ENCODE results near the gene PHYH.
A peak's percentile ranks its signal among the peaks of the same experiment; 100 is the strongest.
"Not testable (repeated sequence)": the region's sequence is repeated elsewhere in the genome, so short reads cannot be mapped to it uniquely, and the experiment has no call there.

PHYH gene

DNA sequence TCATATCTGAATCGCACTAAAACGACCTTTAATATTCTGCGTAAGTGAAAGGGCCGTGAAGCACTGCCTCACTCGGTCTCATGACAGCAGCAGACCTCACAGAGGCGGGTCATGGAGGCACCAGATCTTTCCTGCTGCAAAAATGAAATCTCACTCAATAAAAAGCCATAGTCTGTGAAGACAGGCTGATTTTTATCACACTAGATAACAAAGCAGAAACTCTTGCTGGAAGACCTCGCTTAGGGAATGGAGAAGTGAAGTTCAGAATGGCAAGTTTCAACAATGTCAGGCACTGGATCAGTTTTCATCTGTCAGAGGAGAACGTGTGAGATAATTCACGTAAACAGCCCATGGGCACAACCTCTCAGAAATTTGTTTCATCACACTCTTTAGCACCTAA lies 40.2 kb upstream of the PHYH start:
- TF ChIP-seq, protein P1, sequence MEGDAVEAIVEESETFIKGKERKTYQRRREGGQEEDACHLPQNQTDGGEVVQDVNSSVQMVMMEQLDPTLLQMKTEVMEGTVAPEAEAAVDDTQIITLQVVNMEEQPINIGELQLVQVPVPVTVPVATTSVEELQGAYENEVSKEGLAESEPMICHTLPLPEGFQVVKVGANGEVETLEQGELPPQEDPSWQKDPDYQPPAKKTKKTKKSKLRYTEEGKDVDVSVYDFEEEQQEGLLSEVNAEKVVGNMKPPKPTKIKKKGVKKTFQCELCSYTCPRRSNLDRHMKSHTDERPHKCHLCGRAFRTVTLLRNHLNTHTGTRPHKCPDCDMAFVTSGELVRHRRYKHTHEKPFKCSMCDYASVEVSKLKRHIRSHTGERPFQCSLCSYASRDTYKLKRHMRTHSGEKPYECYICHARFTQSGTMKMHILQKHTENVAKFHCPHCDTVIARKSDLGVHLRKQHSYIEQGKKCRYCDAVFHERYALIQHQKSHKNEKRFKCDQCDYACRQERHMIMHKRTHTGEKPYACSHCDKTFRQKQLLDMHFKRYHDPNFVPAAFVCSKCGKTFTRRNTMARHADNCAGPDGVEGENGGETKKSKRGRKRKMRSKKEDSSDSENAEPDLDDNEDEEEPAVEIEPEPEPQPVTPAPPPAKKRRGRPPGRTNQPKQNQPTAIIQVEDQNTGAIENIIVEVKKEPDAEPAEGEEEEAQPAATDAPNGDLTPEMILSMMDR (IDR thresholded peaks at IDR 0.05; ENCODE audit: low read depth, low read length): no peak
- DNase-seq (ENCODE audit: extremely low read depth, low read depth): no peak

DNA sequence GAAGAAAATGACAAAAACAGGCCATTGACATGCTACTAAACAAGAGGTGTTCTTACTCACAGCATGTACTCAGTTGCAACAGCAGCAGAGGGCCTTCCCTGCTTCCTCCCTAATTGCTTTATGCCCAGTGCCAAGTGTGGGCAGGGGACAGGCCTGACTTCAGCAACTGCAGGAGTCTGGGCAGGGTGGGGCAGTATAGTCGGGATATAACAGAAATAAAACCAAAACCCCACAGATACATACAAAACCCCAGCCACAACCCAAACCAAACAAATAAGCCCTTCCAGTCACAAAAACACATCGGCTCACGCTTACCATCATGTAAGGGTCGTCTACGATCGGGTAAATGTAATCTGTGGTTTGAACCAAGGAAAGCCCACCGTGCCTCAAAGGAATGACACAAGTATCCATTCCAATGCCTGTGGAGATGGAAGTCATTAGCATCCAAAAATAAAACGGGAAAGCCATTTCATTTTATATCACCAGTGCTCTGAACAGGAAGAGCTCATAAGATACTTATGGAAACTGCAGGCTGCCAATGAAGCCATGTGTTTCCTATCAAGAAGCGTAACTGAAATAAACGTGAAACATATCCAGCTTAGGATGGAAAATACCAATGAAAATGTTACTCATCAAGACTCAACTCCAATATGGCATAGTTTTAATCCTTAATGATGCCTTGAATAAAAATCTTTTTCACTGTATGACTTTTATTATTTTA lies 38.7 kb upstream of the PHYH start:
- TF ChIP-seq, protein P1 (IDR thresholded peaks at IDR 0.05; ENCODE audit: low read depth, low read length): no peak
- DNase-seq (ENCODE audit: extremely low read depth, low read depth): peak; percentile 60

DNA sequence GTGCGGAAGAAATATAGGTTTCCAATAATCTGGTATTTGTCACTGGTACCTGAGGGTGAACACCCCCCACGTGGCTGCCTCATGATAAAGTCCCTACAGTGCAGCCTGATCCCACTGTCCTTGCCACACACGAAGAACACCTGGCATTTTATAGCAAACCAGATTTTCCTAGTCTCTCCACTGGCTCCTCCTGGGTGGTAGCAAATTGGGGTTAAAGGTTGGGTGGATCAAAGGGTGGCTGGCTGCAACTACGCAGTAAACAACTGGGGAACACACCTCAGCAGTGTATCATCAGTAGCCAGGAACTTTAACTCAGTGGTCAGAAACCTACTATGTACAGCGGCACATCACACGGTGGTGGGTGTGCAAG lies 37.9 kb upstream of the PHYH start:
- TF ChIP-seq, protein P1 (IDR thresholded peaks at IDR 0.05; ENCODE audit: low read depth, low read length): no peak
- DNase-seq (ENCODE audit: extremely low read depth, low read depth): no peak

DNA sequence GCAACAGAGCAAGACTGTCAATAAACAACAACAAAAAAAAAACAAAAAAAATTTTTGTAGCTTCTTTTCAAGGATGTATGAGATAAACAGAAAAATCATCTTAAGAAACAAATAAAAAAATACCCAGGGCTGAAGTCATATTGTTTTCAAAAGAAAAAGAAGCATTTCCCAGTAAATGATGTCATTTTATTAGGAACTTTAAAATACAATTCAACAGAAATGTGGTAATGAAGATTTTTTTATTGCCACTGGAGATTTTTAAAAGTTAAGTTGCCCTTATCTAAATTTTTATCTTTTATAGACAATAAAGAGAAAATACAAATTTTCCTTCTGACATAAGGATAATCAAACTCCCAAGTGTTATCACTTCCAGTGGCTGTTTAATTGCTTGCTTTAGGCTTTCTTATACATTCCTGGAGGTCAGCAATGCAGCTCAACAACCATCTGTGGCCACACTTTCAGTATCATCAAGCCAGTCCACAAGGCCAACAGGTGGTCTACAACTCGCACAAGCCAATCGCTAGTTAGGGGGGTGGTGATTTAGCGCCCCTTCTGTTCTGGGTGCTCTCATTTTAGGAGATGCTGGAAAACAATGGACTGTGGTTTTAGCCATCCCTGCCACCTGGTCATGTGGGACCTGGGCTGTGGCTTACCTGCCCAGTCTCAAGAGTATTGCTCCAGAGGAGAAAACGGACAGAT lies 37.4 kb upstream of the PHYH start:
- TF ChIP-seq, protein P1 (IDR thresholded peaks at IDR 0.05; ENCODE audit: low read depth, low read length): no peak
- no peak for DNase-seq (ENCODE audit: extremely low read depth, low read depth)

DNA sequence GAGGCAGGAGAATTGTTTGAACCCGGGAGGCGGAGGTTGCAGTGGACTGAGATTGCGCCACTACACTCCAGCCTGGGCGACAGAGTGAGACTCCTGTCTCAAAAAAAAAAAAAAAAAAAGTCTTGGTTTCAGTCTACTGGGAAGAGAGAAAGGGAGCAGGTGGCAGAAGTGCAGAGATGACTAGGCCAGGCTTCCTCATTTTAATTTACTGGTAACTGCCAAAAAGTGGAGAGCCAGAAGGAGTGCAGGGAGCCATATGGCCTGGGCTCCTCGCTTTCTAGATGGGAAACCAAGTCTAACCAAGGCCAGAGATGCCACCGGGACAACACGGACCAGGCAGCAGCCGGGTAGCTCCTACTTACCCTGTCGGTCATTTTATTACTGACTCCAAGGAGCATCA lies 36.0 kb upstream of the PHYH start:
- DNase-seq (ENCODE audit: extremely low read depth, low read depth): no peak
- TF ChIP-seq, protein P1 (IDR thresholded peaks at IDR 0.05; ENCODE audit: low read depth, low read length): no peak

DNA sequence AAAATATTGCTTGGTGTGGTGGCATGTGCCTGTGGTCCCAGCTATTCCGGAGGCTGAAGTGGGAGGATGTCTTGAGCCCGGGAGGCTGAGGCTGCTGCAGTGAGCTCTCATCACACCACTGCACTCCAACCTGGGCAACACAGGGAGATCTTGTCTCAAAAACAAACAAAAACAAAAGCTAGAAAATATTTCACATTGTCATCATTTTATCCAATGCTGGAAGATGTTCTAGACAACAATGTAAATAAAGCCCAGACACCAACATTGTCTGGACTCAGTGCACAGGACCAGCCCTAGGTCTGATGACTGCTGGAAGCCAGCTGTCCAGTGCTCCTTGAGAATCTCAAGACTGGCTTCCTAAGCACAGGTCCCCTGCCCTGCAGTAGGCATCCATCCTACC lies 34.7 kb upstream of the PHYH start:
- no peak for DNase-seq (ENCODE audit: extremely low read depth, low read depth)
- TF ChIP-seq, protein P1 (IDR thresholded peaks at IDR 0.05; ENCODE audit: low read depth, low read length): no peak

DNA sequence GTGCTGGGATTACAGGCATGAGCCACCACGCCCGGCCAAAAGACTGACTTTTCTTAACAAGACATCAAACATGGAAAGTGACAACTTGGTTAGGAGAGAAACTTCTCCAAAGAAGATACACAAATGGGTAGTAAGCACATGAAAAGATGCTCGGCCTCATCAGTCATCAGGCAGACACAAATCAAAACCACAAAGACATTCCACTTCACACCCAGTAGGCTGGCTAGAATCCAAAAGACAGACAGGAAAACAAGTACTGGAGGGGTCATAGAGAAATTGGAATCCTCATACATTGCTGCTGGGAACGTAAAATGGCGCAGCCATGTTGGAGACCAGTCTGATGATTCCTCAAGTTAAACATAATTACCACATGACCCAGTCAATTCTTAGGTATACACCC lies 31.8 kb upstream of the PHYH start:
- TF ChIP-seq, protein P1 (IDR thresholded peaks at IDR 0.05; ENCODE audit: low read depth, low read length): no peak
- DNase-seq (ENCODE audit: extremely low read depth, low read depth): no peak

DNA sequence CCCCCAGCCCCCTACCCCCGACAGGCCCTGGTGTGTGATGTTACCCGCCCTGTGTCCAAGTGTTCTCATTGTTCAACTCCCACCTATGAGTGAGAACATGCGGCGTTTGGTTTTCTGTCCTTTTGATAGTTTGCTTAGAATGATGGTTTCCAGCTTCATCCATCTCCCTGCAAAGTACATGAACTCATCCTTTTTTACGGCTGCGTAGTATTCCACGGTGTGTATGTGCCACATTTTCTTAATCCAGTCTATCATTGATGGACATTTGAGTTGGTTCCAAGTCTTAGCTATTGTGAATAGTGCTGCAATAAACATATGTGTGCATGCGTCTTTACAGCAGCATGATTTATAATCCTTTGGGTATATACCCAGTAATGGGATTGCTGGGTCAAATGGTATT lies 31.1 kb upstream of the PHYH start:
- not testable (repeated sequence) for DNase-seq (ENCODE audit: extremely low read depth, low read depth)

Data from AG09319 (cell line).